NCI-H446 treated with DMSO at 0.1 percent for 48 hours (cell line): ENCODE measurements around the gene IFIT1B.
"Not testable (repeated sequence)": the region's sequence is repeated elsewhere in the genome, so short reads cannot be mapped to it uniquely, and the experiment has no call there.

ENCODE experiments used
- DNase-seq: peaks from one replicate; lab custom pipeline; 2025; lab: John Stamatoyannopoulos, UW

The IFIT1B gene, protein sequence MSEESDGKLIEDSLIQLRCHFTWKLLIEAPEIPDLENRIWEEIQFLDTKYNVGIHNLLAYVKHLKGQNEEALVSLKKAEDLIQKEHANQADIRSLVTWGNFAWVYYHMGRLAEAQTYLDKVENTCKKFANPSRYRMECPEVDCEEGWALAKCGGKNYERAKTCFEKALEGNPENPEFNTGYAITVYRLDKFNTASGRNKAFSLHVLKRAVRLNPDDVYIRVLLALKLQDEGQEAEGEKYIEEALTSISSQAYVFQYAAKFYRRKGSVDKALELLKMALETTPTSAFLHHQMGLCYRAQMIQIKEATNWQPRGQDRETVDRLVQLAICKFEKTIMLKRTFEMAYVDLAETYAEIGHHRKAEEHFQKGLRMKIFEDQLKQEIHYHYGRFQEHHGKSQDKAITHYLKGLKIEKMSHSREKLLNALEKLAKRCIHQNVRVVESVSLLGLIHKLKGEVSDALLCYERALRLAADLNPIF

GRCh38 chr10:89377705-89378637, at the start of gene IFIT1B:
TSS of gene IFIT1B (plus strand) at chr10:89378056. CDS start at chr10:89378136, 80 bp downstream.
- no peak for DNase-seq

DNA sequence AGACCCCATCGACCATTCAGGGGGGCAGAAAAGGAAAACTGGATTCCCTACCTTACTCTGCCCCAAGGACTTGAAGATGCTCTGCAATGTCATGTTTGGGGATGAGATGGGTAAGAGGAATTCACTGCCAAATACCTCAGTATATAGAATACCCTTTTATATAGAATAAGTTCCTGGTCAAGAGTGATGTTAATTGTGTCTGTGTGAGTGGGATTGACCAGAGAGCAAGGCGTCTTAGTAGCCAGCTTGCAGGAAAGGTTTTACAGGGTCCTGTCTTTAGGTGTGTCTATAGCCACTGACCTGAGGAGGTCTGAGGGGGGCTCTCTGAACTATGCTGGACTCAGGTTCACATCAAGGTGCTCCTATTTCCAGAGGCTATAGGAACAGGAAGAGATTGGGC, 48.7 kb upstream of the IFIT1B start:
- DNase-seq: no peak

DNA sequence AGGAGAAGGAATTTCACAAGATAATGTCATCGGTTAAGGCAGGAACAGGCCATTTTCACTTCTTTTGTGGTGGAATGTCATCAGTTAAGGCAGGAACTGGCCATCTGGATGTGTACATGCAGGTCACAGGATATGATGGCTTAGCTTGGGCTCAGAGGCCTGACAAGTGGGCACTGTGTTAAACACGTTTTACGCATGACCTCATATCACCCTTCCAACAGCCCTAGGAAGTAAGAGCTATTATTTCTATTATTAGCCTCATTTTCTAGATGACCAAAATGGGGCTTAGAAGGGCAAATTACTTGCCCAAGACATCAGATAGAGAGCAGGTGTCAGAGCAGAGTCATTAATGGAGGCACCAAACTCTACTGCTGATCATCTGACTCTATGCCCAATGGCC, 47.8 kb upstream of the IFIT1B start:
- DNase-seq: not testable (repeated sequence)

DNA sequence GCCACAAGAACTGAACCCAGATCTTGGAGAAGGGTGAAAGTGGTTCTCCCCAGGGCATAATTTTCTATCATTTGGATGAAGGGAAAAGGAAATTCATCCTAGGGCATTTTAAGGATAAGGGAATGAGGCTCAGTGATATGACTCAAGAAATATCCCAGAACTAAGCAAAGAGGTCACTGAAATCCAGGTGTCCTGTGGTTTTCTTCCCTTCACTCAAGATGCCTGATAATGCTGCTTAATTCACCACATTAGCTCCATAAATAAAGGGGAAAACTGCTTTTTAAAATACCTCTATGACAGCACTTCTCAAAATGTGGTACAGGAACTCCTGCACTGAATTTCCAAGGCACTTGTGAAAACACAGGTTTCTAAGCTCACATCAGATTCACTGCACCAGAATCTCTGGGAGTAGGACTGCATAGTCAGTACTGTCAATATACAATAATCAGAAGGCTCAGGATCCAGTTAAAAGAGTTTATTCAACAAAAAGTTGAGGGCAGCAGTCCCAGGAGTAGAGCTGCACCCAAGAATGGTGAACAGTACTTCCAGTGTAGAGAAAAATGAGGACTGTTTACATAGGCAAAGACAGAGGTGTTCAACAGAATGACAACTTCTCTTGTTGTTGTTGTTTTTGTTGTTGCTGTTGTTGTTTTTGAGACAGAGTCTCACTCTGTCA, 47.2 kb upstream of the IFIT1B start:
- DNase-seq: no peak

DNA sequence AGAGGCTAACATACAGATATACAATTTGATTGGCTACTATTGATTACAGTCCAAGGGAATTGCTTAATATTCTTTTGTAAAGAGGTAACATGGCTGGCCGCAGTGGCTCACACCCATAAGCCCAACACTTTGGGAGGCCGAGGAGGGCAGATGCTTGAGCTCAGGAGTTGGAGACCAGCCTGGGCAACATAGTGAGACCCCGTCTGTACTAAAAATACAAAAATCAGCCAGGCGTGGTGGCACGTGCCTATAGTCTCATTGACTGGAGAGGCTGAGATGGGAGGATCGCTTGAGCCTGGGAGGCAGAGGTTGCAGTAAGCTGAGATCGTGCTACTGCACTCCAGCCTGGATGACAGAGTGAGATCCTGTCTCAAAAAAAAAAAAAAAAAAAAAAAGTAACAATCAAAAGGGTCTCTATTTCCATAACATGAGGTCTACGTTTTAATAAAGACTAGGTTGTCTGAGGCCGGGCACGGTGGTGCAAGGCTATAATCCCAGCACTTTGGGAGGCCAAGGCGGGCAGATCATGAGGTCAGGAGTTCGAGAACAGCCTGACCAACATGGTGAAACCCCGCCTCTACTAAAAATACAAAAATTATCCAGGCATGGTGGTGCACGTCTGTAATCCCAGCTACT, 46.3 kb upstream of the IFIT1B start:
- not testable (repeated sequence) for DNase-seq

- no peak for DNase-seq
Observed at GRCh38 chr10:89332123-89332633, 45.7 kb upstream of the IFIT1B start.

DNA sequence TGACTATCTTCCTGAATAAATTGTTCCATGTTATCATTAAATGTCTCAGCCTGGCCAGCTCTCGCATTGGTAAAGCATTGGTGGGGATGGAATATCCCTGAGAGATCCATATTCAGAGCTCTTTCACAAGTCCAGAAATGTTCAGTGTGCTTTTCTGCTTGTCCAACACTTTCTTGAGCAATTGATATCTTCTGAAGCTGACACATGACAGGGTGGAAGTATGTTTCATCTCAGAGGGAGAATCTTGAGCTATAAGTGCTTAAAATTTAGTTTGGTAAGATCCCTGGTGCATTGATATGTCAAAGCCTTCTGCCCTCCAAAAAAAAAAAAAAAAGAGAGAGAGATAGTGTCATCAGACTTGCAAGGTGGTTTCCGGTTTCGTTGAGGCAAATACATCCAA, 42.6 kb upstream of the IFIT1B start:
- no peak for DNase-seq

DNA sequence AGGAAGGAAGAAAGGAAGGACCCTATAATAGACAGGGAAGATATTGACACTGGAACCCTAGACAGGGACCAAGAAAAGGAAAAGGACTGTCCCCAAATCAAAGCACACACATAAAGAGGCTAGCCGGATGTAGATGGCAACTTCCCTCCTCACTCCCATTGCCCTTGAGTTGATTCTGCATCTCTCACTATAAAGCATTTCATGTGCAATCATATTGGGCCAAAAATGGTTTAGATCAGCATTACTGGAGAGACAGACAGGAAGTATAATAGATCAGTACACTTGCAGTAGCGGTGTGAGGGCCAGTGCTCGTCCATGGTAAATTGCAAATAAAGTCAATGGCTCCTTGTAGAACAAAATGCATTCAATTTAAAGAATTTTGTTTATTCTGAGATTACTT, 41.6 kb upstream of the IFIT1B start:
- DNase-seq: no peak

GRCh38 chr10:89337484-89337883, 40.4 kb upstream of the IFIT1B start:
- DNase-seq: no peak

GRCh38 chr10:89338713-89339112, 39.1 kb upstream of the IFIT1B start:
- DNase-seq: no peak

GRCh38 chr10:89339875-89340274, 38.0 kb upstream of the IFIT1B start:
- DNase-seq: no peak

- DNase-seq: no peak
Observed at GRCh38 chr10:89341649-89342048, 36.2 kb upstream of the IFIT1B start.

DNA sequence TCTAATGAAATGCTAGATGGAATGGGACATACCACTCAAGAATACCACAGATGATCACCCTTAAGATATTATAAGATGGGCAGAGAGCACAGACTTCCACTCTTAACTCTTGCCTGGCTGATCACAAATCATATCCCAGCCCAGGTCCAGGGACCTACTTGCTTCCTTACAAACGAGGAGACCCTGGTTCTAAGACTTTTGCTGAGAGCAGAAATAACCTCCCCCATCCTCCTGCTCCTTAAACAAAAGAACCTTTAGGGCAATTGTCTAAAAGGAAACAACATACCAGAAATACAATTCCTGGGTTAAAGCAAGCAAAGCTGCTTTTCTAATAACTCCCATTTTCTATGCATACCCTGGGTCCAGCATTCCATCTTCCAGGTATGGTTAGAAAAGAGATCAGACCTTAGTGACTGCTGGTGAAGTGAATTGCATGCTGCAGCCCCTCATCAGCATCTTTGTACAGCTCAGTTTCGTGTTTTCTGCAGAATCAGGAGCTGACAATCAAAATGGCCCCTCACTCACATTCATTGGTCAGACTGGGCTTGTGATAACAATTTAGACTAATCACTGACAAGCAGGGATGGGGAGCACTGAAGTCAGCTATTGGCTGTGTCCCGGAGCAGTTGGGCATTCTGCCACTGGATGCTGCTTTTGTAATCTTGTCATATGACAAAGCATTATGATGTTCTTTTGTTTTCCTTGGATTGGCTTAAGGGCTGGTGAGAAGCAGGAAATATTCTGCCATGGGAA, 35.5 kb upstream of the IFIT1B start:
- DNase-seq: no peak

GRCh38 chr10:89343089-89343767, 34.6 kb upstream of the IFIT1B start:
- DNase-seq: no peak

GRCh38 chr10:89344156-89344555, 33.7 kb upstream of the IFIT1B start:
- no peak for DNase-seq

DNA sequence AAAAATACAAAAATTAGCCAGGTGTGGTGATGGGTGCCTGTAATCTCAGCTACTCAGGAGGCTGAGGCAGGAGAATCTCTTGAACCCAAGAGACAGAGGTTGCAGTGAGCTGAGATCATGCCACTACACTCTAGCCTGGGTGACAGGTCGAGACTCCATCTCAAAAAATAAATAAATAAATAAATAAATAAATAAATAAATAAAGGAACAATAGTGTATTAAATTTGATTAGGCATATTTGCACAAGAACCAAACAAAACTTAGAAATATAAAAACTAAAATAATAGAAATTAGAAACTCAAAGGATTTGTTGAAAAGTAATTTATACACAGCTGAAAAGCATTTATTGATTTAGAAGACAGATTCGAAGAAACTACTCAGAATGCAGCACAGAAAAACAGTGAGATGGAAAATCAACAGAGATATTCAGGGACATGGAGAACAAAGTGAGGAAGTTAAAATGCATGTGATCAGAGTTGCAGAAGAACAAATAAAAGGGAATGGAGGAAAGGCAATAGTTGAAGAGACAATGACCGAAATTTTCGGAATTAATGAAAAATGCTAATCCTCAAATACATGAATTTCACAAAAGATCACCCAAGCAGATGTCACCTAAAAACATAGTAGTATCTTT, 32.4 kb upstream of the IFIT1B start:
- DNase-seq: no peak

GRCh38 chr10:89346405-89347254, 31.2 kb upstream of the IFIT1B start:
- DNase-seq: no peak

- no peak for DNase-seq
Observed at GRCh38 chr10:89347701-89348457, 30.0 kb upstream of the IFIT1B start.
